MCF 10A (cell line): ENCODE results near the gene C19orf25. TPM values are rescaled to one million over a fixed set of nuclear protein-coding genes. Genes with fewer than 3 reads are reported as not detected.

Experiments used
- BruUV-seq: library from RNA; stranded (reverse); fragments of 400-500 nt; replicated peaks from 2 replicates; lab custom pipeline; 2021; lab: Mats Ljungman, UMichigan
- CTCF ChIA-PET: fragments of 300-600 bp; sonication (Branson Sonifier 250); formaldehyde crosslinking; extraction: SDS; loops from one replicate; lab custom pipeline; 2021; ENCODE audit warnings: antibody characterized with exemption, inconsistent platforms; lab: Yijun Ruan, JAX
- POLR2A ChIA-PET: fragments of 300-600, 350-650 bp; sonication (Branson Sonifier 250); formaldehyde crosslinking; extraction: SDS; loops from one replicate; lab custom pipeline; 2020; ENCODE audit warnings: antibody characterized with exemption, inconsistent platforms; lab: Yijun Ruan, JAX
- DNase-seq: peaks from one replicate; pipeline ENCODE4 v3.0.0-alpha.2; 2018; ENCODE audit not compliant: unreplicated experiment
- H3K27ac Mint-ChIP-seq: one replicate; pipeline ENCODE4 v1.8.0; 2022; ENCODE audit warnings: mild to moderate bottlenecking, low read depth, mixed read lengths; ENCODE audit not compliant: unreplicated experiment
- H3K27me3 Mint-ChIP-seq: one replicate; pipeline ENCODE4 v1.8.0; 2022; ENCODE audit warnings: mixed read lengths; ENCODE audit not compliant: insufficient read depth, unreplicated experiment
- H3K36me3 Mint-ChIP-seq: one replicate; pipeline ENCODE4 v1.8.0; 2022; ENCODE audit warnings: mild to moderate bottlenecking, moderate library complexity, mixed read lengths; ENCODE audit not compliant: insufficient read depth, unreplicated experiment
- H3K4me1 Mint-ChIP-seq: one replicate; pipeline ENCODE4 v1.8.0; 2022; ENCODE audit warnings: mixed read lengths; ENCODE audit not compliant: insufficient read depth, unreplicated experiment
- H3K4me3 Mint-ChIP-seq: one replicate; pipeline ENCODE4 v1.8.0; 2022; ENCODE audit warnings: mild to moderate bottlenecking, moderate library complexity, mixed read lengths; ENCODE audit not compliant: unreplicated experiment
- H3K9me3 Mint-ChIP-seq: one replicate; pipeline ENCODE4 v1.8.0; 2022; ENCODE audit warnings: mixed read lengths; ENCODE audit not compliant: unreplicated experiment
- intact Hi-C: fragments of 100-400 bp; cut with micrococcal nuclease; formaldehyde crosslinking; loops from 2 replicates; pipeline ENCODE4 v1.14.1; 2022
- total RNA-seq: library from RNA; stranded (reverse); gene quantifications from 2 replicates; pipeline ENCODE4 v1.2.3, GENCODE V29; 2022
- TF ChIP-seq, protein P1 (sequence below): fragments of 200-600 bp; IDR thresholded peaks from one replicate; pipeline ENCODE4 v1.8.0; 2022; ENCODE audit warnings: antibody characterized with exemption, mild to moderate bottlenecking; ENCODE audit not compliant: unreplicated experiment

The C19orf25 gene
- total RNA-seq, 1 experiment from 2014 or later, result 40.5 TPM

DNA sequence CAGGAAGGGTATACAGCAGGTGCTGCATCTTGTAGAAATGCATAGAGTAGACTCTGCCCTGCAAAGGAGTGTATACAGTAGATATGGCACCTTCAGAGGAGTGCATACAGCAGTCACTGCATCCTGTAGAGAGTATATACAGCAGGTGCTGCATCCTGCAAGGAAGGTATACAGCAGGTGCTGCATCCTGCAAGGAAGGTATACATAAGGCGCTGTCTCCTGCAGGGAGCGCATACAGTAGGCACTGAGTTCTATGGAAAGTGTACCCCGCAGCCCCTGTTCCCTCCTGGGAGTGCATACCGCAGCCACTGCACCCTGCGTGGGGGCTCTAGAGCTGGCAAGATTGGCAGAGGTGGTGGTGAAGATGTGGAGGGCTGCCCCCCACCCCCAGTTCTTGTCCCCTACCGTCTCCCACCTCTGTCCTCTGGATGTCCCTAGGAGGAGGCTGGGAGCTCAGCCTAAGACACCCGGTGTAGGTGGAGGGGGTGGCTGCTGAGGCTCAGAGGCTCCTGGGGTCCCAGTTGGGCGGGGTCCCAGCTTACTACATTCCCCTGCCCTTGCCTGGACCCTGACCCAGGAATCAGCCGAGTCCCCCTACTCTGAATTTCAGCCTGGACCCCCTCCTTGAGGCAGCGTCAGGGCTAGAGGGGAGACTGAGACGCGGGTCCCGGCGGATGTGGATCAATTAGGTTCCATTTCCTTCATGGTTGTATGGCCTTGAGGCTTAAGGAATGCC, 36.1 kb upstream of the C19orf25 start:
- no peak for DNase-seq
- H3K9me3 Mint-ChIP-seq, result no peaks in the 10 kb centered on the region
- no peak overlapping the region for H3K4me3 Mint-ChIP-seq
- CTCF ChIA-PET, result interaction anchor here (0.6 to 0.7 kb wide), 5 partner anchors 10 to 945 kb away, joined by 3 to 5 read pairs (median 3); no protein-coding TSS in a partner anchor
- no TSS peak for BruUV-seq
- TF ChIP-seq, protein P1, sequence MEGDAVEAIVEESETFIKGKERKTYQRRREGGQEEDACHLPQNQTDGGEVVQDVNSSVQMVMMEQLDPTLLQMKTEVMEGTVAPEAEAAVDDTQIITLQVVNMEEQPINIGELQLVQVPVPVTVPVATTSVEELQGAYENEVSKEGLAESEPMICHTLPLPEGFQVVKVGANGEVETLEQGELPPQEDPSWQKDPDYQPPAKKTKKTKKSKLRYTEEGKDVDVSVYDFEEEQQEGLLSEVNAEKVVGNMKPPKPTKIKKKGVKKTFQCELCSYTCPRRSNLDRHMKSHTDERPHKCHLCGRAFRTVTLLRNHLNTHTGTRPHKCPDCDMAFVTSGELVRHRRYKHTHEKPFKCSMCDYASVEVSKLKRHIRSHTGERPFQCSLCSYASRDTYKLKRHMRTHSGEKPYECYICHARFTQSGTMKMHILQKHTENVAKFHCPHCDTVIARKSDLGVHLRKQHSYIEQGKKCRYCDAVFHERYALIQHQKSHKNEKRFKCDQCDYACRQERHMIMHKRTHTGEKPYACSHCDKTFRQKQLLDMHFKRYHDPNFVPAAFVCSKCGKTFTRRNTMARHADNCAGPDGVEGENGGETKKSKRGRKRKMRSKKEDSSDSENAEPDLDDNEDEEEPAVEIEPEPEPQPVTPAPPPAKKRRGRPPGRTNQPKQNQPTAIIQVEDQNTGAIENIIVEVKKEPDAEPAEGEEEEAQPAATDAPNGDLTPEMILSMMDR, result no peak
- H3K27me3 Mint-ChIP-seq, result no peaks in the 10 kb centered on the region
- H3K27ac Mint-ChIP-seq, result no peak overlapping the region
- no peaks in the 10 kb centered on the region for H3K36me3 Mint-ChIP-seq
- peaks cover under 1% of the 10 kb centered on the region for H3K4me1 Mint-ChIP-seq
- intact Hi-C loops, result loop anchor here (5.0 kb wide), 1 partner anchor 238 kb away; the partner anchor contains the start of gene FAM174C
- POLR2A ChIA-PET, result no interaction called here

DNA sequence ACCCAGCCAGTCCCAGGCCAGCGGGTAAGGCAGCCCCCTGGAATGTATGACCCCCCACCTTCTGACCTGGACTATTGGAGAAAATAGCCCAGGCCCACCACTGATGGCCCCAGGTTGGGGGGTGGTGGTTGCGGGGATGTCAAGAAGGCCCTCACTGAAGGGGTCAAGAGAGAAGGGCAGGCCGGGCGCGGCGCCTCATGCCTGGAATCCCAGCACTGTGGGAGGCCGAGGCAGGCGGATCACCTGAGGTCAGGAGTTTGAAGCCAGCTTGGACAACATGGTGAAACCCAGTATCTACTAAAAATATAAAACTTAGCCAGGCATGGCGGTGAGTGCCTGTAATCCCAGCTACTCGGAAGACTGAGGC, 35.3 kb upstream of the C19orf25 start:
- ChIA-PET CTCF (interaction anchor here (0.6 to 0.7 kb wide), 4 partner anchors 75 to 944 kb away, joined by 3 to 5 read pairs (median 3); no protein-coding TSS in a partner anchor), POLR2A (no interaction called here)
- Mint-ChIP-seq H3K4me3 (peak overlapping the region; percentile 75), H3K9me3 (no peaks in the 10 kb centered on the region), H3K4me1 (peaks cover 5% of the 10 kb centered on the region), H3K27ac (no peak overlapping the region), H3K36me3 (no peaks in the 10 kb centered on the region), H3K27me3 (no peaks in the 10 kb centered on the region)
- TF ChIP-seq, protein P1, result no peak
- no peak for DNase-seq
- no TSS peak for BruUV-seq
- intact Hi-C loops, result loop anchor here (5.0 kb wide), 1 partner anchor 237 kb away; the partner anchor contains the start of gene FAM174C

DNA sequence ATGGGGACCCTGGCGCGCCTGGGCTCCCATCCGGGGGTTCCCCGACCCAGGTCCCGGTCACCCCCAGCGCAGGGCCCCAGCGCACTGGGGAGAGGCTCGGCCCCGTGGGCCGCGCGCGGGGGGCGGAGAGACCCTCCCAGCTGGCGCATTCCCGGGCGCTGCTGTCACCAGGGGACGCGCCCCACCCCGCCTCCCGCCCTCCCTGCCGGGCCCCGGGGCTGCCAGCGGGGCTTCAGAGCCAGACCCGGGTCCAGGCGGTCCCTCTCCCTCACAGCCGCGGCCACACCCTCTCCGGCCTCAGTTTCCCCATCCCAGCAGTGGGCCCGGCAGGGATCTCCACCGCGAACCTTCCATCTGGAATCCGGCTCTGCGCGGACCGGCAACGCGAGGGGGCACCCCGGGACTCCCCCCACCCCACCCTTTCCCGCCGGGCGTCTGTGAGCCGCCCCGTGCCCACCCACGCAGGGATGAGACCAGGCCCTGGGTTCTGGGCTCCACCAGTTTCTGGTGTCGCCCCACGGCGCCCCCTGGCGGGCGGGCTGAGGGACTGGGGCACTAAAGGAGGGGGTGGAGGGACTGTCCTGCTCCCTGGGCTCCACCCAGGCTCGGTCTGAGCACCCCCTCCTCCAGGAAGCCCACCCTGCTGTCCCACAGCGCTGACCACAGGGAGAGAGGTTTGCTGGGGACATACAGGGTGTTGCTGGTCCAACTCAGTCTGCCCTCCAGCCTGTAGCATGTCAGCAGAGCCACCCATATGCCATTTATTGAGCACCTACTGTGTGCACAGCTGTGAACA, 34.7 kb upstream of the C19orf25 start:
- ChIA-PET POLR2A (no interaction called here), CTCF (no interaction called here)
- Mint-ChIP-seq H3K36me3 (no peaks in the 10 kb centered on the region), H3K9me3 (no peaks in the 10 kb centered on the region), H3K4me1 (peaks cover 5% of the 10 kb centered on the region), H3K27ac (no peak overlapping the region), H3K27me3 (no peaks in the 10 kb centered on the region), H3K4me3 (peak overlapping the region; percentile 75)
- intact Hi-C loops, result loop anchor here (1.0 to 5.0 kb wide), 3 partner anchors 49 to 236 kb away; partner anchors contain the start of genes FAM174C and RPS15
- TF ChIP-seq, protein P1, result peak; percentile 76
- BruUV-seq, result no TSS peak
- DNase-seq, result peak; percentile 62
